ENCODE results near the gene TNFSF13. TPM values are rescaled to one million over a fixed set of nuclear protein-coding genes. Genes with fewer than 3 reads are reported as not detected.

The TNFSF13 gene
- total and polyA plus RNA-seq, 11 donors, result 3.7 to 43.0 (median 6.5) TPM

DNA sequence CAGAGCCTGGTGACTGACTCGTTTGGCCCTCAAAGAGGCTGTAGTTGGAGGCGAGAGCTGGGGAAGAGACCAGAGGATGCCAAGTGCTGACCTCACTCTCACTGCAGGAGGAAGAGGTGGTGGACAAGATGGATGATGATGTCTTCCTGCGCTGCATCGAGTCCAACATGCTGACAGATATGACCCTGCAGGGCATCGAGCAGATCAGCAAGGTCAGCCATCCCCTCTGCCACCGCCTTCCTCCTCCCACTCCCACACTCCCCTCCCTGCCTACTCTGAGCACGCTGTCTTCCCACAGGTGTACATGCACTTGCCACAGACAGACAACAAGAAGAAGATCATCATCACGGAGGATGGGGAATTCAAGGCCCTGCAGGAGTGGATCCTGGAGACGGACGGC, 47.4 kb upstream of the TNFSF13 start:
- TF ChIP-seq, protein P1, sequence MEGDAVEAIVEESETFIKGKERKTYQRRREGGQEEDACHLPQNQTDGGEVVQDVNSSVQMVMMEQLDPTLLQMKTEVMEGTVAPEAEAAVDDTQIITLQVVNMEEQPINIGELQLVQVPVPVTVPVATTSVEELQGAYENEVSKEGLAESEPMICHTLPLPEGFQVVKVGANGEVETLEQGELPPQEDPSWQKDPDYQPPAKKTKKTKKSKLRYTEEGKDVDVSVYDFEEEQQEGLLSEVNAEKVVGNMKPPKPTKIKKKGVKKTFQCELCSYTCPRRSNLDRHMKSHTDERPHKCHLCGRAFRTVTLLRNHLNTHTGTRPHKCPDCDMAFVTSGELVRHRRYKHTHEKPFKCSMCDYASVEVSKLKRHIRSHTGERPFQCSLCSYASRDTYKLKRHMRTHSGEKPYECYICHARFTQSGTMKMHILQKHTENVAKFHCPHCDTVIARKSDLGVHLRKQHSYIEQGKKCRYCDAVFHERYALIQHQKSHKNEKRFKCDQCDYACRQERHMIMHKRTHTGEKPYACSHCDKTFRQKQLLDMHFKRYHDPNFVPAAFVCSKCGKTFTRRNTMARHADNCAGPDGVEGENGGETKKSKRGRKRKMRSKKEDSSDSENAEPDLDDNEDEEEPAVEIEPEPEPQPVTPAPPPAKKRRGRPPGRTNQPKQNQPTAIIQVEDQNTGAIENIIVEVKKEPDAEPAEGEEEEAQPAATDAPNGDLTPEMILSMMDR (IDR thresholded peaks at IDR 0.05), result no peak
- no peak for TF ChIP-seq POLR2A (IDR thresholded peaks at IDR 0.05)
- peaks cover 5 to 86% (median 84%) of the 10 kb centered on the region in 9 donors for H3K36me3 ChIP-seq
- ATAC-seq (no peak), DNase-seq (no peak)
- intact Hi-C loops (cut with DNase I), result loop anchor here in 4 of 10 donors (5.0 to 10.0 kb wide), 3 partner anchors 46 to 156 kb away; partner anchors contain the start of genes SENP3 (in 2 of the 4), KCTD11 (in 1 of the 4), TMEM95 (in 1 of the 4) and TNFSF13 (in 1 of the 4)
- H3K27ac ChIP-seq, result no peak overlapping the region
- H3K4me3 ChIP-seq, result no peak overlapping the region
- no peaks in the 10 kb centered on the region for H3K27me3 ChIP-seq
- H3K9me3 ChIP-seq, result no peaks in the 10 kb centered on the region
- peaks cover 0 to 12% (median 0%) of the 10 kb centered on the region in 12 donors for H3K4me1 ChIP-seq
- WGBS, 4 donors, result 67 to 78% (median 74%) methylated on average over 9 to 10 of the region's 10 CpGs

DNA sequence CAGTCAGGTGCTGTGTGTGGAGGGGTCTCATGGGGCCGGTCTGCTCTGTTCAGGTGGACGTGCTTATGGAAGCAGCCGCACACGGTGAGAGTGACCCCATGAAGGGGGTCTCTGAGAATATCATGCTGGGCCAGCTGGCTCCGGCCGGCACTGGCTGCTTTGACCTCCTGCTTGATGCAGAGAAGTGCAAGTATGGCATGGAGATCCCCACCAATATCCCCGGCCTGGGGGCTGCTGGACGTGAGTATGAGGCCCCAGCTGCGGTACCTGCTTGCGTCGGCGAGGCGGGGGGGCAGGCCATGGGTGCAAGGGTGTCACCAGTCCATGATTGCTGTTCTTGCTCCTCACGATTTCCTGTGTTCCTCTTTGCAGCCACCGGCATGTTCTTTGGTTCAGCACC, 46.4 kb upstream of the TNFSF13 start:
- DNase-seq, result no peak
- Histone ChIP-seq H3K27ac (no peak overlapping the region), H3K4me1 (peaks cover 0 to 15% (median 0%) of the 10 kb centered on the region in 12 donors), H3K4me3 (no peak overlapping the region), H3K36me3 (peaks cover 5 to 78% (median 74%) of the 10 kb centered on the region in 9 donors), H3K27me3 (no peaks in the 10 kb centered on the region), H3K9me3 (no peaks in the 10 kb centered on the region)
- 84 to 97% (median 90%) methylated on average over 13 to 15 of the region's 15 CpGs for WGBS, 4 donors
- no peak for ATAC-seq
- intact Hi-C loops (cut with DNase I), result loop anchor here in 4 of 10 donors (5.0 to 10.0 kb wide), 3 partner anchors 45 to 157 kb away; partner anchors contain the start of genes SENP3 (in 2 of the 4), KCTD11 (in 1 of the 4), TMEM95 (in 1 of the 4) and TNFSF13 (in 1 of the 4)
- no peak for TF ChIP-seq POLR2A (IDR thresholded peaks at IDR 0.05)
- TF ChIP-seq, protein P1 (IDR thresholded peaks at IDR 0.05), result no peak

DNA sequence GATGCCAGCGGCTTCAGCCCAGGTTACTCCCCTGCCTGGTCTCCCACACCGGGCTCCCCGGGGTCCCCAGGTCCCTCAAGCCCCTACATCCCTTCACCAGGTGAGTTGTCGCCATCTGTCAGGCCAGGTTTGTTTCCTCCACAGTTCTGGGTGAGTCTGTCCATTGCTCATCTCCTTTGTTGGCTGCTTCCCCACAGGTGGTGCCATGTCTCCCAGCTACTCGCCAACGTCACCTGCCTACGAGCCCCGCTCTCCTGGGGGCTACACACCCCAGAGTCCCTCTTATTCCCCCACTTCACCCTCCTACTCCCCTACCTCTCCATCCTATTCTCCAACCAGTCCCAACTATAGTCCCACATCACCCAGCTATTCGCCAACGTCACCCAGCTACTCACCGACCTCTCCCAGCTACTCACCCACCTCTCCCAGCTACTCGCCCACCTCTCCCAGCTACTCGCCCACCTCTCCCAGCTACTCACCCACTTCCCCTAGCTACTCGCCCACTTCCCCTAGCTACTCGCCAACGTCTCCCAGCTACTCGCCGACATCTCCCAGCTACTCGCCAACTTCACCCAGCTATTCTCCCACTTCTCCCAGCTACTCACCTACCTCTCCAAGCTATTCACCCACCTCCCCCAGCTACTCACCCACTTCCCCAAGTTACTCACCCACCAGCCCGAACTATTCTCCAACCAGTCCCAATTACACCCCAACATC, 45.6 kb upstream of the TNFSF13 start:
- peaks cover 5 to 69% (median 66%) of the 10 kb centered on the region in 9 donors for H3K36me3 ChIP-seq
- peaks cover 0 to 15% (median 0%) of the 10 kb centered on the region in 12 donors for H3K4me1 ChIP-seq
- TF ChIP-seq POLR2A (IDR thresholded peaks at IDR 0.05), result no peak
- TF ChIP-seq, protein P1 (IDR thresholded peaks at IDR 0.05), result no peak
- DNase-seq (no peak), ATAC-seq (no peak)
- H3K4me3 ChIP-seq, result no peak overlapping the region
- H3K27ac ChIP-seq, result no peak overlapping the region
- no peaks in the 10 kb centered on the region for H3K9me3 ChIP-seq
- no peaks in the 10 kb centered on the region for H3K27me3 ChIP-seq
- 87 to 90% (median 90%) methylated on average over 20 of the region's 20 CpGs for WGBS, 4 donors
- intact Hi-C loops (cut with DNase I), result loop anchor here in 4 of 10 donors (5.0 to 10.0 kb wide), 3 partner anchors 44 to 158 kb away; partner anchors contain the start of genes SENP3 (in 2 of the 4), KCTD11 (in 1 of the 4), TMEM95 (in 1 of the 4) and TNFSF13 (in 1 of the 4)

DNA sequence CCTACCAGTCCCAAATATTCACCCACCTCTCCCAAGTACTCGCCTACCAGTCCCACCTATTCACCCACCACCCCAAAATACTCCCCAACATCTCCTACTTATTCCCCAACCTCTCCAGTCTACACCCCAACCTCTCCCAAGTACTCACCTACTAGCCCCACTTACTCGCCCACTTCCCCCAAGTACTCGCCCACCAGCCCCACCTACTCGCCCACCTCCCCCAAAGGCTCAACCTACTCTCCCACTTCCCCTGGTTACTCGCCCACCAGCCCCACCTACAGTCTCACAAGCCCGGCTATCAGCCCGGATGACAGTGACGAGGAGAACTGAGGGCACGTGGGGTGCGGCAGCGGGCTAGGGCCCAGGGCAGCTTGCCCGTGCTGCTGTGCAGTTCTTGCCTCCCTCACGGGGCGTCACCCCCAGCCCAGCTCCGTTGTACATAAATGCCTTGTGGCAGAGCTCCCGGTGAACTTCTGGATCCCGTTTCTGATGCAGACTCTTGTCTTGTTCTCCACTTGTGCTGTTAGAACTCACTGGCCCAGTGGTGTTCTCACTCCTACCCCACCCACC, 44.6 kb upstream of the TNFSF13 start:
- no peak for TF ChIP-seq POLR2A (IDR thresholded peaks at IDR 0.05)
- TF ChIP-seq, protein P1 (IDR thresholded peaks at IDR 0.05), result no peak
- no peaks in the 10 kb centered on the region for H3K9me3 ChIP-seq
- H3K27me3 ChIP-seq, result no peaks in the 10 kb centered on the region
- H3K36me3 ChIP-seq, result peaks cover 3 to 60% (median 56%) of the 10 kb centered on the region in 9 donors
- H3K27ac ChIP-seq, result no peak overlapping the region
- intact Hi-C loops (cut with DNase I), result loop anchor here (1.0 to 10.0 kb wide), 6 partner anchors 43 to 159 kb away; partner anchors contain the start of genes SENP3 (in 6 of the 10), TNFSF13 (in 3 of the 10), KCTD11 (in 1 of the 10) and TMEM95 (in 1 of the 10)
- H3K4me3 ChIP-seq, result no peak overlapping the region
- peaks cover 0 to 15% (median 0%) of the 10 kb centered on the region in 12 donors for H3K4me1 ChIP-seq
- ATAC-seq, result peak in 1 of 4 donors; percentile 10
- WGBS, 4 donors, result 75 to 80% (median 78%) methylated on average over 17 of the region's 17 CpGs
- no peak for DNase-seq

Data from heart left ventricle (tissue), 16 donors.